Loucy (cell line): ENCODE measurements around the gene KCNA5.

Source experiments
- EZH2phosphoT487 ChIP-seq: fragments of 200-600 bp; IDR thresholded peaks from 2 replicates; pipeline ENCODE4 v1.6.1; 2018; ENCODE audit warnings: antibody characterized with exemption, mild to moderate bottlenecking, moderate library complexity, borderline replicate concordance
- TF ChIP-seq, protein P1 (sequence below): fragments of 200-600 bp; sonication (generic); conservative IDR thresholded peaks from 2 replicates; pipeline ENCODE4 v1.5.1; 2014; ENCODE audit warnings: mild to moderate bottlenecking, antibody characterized with exemption, low read length

DNA sequence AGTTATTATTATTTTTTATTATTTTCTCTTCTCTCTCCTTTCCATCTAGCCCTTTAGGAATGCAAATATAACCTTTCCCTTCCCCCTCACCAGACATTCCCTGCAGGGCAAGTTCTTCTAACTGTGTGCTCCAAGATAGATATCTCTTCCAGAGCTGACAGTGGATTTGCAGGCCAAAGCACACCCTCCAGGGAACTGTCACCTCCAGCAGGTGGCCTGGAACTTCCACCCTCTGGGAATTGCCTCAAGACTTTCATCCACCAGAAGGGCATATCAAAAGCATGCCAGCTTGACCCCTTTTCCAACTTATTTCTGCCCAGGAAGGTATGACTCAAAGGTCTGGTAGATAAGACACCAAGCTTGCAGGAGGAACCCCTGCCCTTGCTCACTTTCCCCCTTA is 13.6 kb upstream of the KCNA5 start:
- TF ChIP-seq, protein P1, sequence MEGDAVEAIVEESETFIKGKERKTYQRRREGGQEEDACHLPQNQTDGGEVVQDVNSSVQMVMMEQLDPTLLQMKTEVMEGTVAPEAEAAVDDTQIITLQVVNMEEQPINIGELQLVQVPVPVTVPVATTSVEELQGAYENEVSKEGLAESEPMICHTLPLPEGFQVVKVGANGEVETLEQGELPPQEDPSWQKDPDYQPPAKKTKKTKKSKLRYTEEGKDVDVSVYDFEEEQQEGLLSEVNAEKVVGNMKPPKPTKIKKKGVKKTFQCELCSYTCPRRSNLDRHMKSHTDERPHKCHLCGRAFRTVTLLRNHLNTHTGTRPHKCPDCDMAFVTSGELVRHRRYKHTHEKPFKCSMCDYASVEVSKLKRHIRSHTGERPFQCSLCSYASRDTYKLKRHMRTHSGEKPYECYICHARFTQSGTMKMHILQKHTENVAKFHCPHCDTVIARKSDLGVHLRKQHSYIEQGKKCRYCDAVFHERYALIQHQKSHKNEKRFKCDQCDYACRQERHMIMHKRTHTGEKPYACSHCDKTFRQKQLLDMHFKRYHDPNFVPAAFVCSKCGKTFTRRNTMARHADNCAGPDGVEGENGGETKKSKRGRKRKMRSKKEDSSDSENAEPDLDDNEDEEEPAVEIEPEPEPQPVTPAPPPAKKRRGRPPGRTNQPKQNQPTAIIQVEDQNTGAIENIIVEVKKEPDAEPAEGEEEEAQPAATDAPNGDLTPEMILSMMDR, result no peak
- no peak for TF ChIP-seq EZH2phosphoT487
